ENCODE measurements around the gene HACD2. TPM values are rescaled to one million over a fixed set of nuclear protein-coding genes. Genes with fewer than 3 reads are reported as not detected.

Gene HACD2
- polyA plus RNA-seq, 2 of the 4 experiments (the other 2 are of a cell fraction) = 41.8 to 97.7 TPM

- Histone ChIP-seq H3K4me3 (no peak overlapping the region), H3K27ac (no peak overlapping the region), H3K4me1 (no peaks in the 10 kb centered on the region), H3K4me2 (no peak overlapping the region), H3K9me3 (no peaks in the 10 kb centered on the region)
- FAIRE-seq (no peak), DNase-seq (ENCODE audit: low read depth in 1 of 2, low spot score in 1 of 2) (no peak), ATAC-seq (no peak; a peak in 1 of 6 replicates)
- ChIA-PET CTCF (interaction anchor here (1.0 to 2.6 kb wide), 2 partner anchors 13 to 147 kb away, joined by 4 to 8 read pairs; no protein-coding TSS in a partner anchor), POLR2A (no interaction called here)
- WGBS (ENCODE audit: missing lambda C conversion rate) = 68% methylated on average over 7 of the region's 7 CpGs
- TF ChIP-seq SREBF2 (IDR thresholded peaks at IDR 0.05) (no peak), CEBPB (IDR thresholded peaks at IDR 0.05) (no peak), USF2 (IDR thresholded peaks at IDR 0.05) (no peak), ZSCAN20 (CRISPR knock-in tag; IDR thresholded peaks at IDR 0.05) (no peak), TP53 (CRISPR knock-in tag; IDR thresholded peaks at IDR 0.05) (no peak), HEYL (CRISPR knock-in tag; IDR thresholded peaks at IDR 0.05) (no peak), EHF (CRISPR knock-in tag; IDR thresholded peaks at IDR 0.05) (no peak), HOXA7 (CRISPR knock-in tag; IDR thresholded peaks at IDR 0.05) (no peak), MYC (IDR thresholded peaks at IDR 0.05; ENCODE audit: borderline replicate concordance, low read length) (no peak)
Observed at GRCh38 chr3:123475786-123476185, 109.1 kb downstream of the HACD2 start.

GRCh38 chr3:123471106-123471505 is 113.7 kb downstream of the HACD2 start:
- Histone ChIP-seq H3K9me3 (no peaks in the 10 kb centered on the region), H3K27ac (no peak overlapping the region), H3K4me2 (no peak overlapping the region), H3K4me1 (no peaks in the 10 kb centered on the region), H3K4me3 (no peak overlapping the region)
- DNase-seq (ENCODE audit: low read depth in 1 of 2, low spot score in 1 of 2) (no peak), ATAC-seq (no peak), FAIRE-seq (no peak)
- CTCF ChIA-PET = interaction anchor here (0.9 to 2.4 kb wide), 3 partner anchors 23 to 142 kb away, joined by 3 to 11 read pairs (median 5); partner anchors contain the start of gene ADCY5
- POLR2A ChIA-PET = no interaction called here
- TF ChIP-seq BHLHE40 (IDR thresholded peaks at IDR 0.05; ENCODE audit: low read depth, low read length) = no peak
- TF ChIP-seq NR3C1 (IDR thresholded peaks at IDR 0.05) = no peak
- TF ChIP-seq HES2 (IDR thresholded peaks at IDR 0.05) = no peak
- no peak for TF ChIP-seq RARB (CRISPR knock-in tag; IDR thresholded peaks at IDR 0.05)
- no peak for TF ChIP-seq USF2 (IDR thresholded peaks at IDR 0.05)
- TF ChIP-seq KDM1A (IDR thresholded peaks at IDR 0.05; ENCODE audit: low read depth) = no peak
- TF ChIP-seq CBX2 (IDR thresholded peaks at IDR 0.05; ENCODE audit: borderline replicate concordance, low read depth) = no peak
- TF ChIP-seq CHD4 (IDR thresholded peaks at IDR 0.05; ENCODE audit: borderline replicate concordance) = no peak
- TF ChIP-seq HEYL (CRISPR knock-in tag; IDR thresholded peaks at IDR 0.05) = no peak
- no peak for TF ChIP-seq CBX8 (IDR thresholded peaks at IDR 0.05)
- no peak for TF ChIP-seq REST (IDR thresholded peaks at IDR 0.05)
- TF ChIP-seq POLR2A (IDR thresholded peaks at IDR 0.05; ENCODE audit: low read length) = no peak
- TF ChIP-seq CEBPB (IDR thresholded peaks at IDR 0.05) = no peak
- no peak for TF ChIP-seq ZNF302 (CRISPR knock-in tag; IDR thresholded peaks at IDR 0.05)
- TF ChIP-seq MAFK (IDR thresholded peaks at IDR 0.05; ENCODE audit: partially characterized antibody) = no peak
- TF ChIP-seq HOXA7 (CRISPR knock-in tag; IDR thresholded peaks at IDR 0.05) = no peak
- TF ChIP-seq RAD21 (conservative IDR thresholded peaks at IDR 0.05 in 1 of 2, IDR thresholded peaks at IDR 0.05 in 1 of 2) = no peak
- no peak for TF ChIP-seq PBX3 (IDR thresholded peaks at IDR 0.05)
- TF ChIP-seq CHD2 (IDR thresholded peaks at IDR 0.05; ENCODE audit: low read length, partially characterized antibody) = no peak
- WGBS (ENCODE audit: missing lambda C conversion rate) = 68% methylated on average over 3 of the region's 5 CpGs

Measured in A549 (cell line).